SK-N-SH treated with all-trans-retinoic acid at 6 μM for 48 hours (cell line): ENCODE results near the gene CWC27.

ENCODE experiments used
- BACH2 ChIP-seq: fragments of 250-450 bp; sonication (Bioruptor Pico); IDR thresholded peaks from 2 replicates; pipeline ENCODE4 v1.9.0; 2021; ENCODE audit warnings: mild to moderate bottlenecking, borderline replicate concordance
- CSDC2 ChIP-seq: fragments of 250-450 bp; sonication (Bioruptor Pico); IDR thresholded peaks from 2 replicates; pipeline ENCODE4 v1.5.0; 2020; ENCODE audit warnings: mild to moderate bottlenecking, moderate library complexity
- CSRNP3 ChIP-seq: fragments of 250-450 bp; sonication (Bioruptor Pico); IDR thresholded peaks from 2 replicates; pipeline ENCODE4 v1.5.1; 2021; ENCODE audit warnings: mild to moderate bottlenecking, moderate library complexity
- ISL1 ChIP-seq: fragments of 250-450 bp; sonication (Bioruptor Pico); IDR thresholded peaks from 2 replicates; pipeline ENCODE4 v2.1.2; 2022; ENCODE audit warnings: mild to moderate bottlenecking, moderate library complexity
- PATZ1 ChIP-seq: fragments of 250-450 bp; sonication (Bioruptor Pico); IDR thresholded peaks from 2 replicates; pipeline ENCODE4 v1.8.0; 2020; ENCODE audit warnings: mild to moderate bottlenecking, moderate library complexity, borderline replicate concordance
- POU6F1 ChIP-seq: fragments of 250-450 bp; sonication (Bioruptor Pico); IDR thresholded peaks from 2 replicates; pipeline ENCODE4 v1.8.0; 2021; ENCODE audit warnings: low read depth, mild to moderate bottlenecking, moderate library complexity, borderline replicate concordance
- ZFP3 ChIP-seq: fragments of 250-450 bp; sonication (Bioruptor Pico); IDR thresholded peaks from 2 replicates; pipeline ENCODE4 v1.5.0; 2020; ENCODE audit warnings: mild to moderate bottlenecking, moderate library complexity
- ZFP30 ChIP-seq: fragments of 450-650 bp; formaldehyde crosslinking; IDR thresholded peaks from 2 replicates; pipeline ENCODE4 v1.5.0; 2022; ENCODE audit warnings: mild to moderate bottlenecking, moderate library complexity

GRCh38 chr5:64929833-64930232 is 161.1 kb downstream of the CWC27 start:
- TF ChIP-seq PATZ1 (CRISPR knock-in tag), result no peak
- no peak for TF ChIP-seq ZFP30 (CRISPR knock-in tag)
- TF ChIP-seq CSDC2 (CRISPR knock-in tag), result no peak
- no peak for TF ChIP-seq ZFP3 (CRISPR knock-in tag)
- no peak for TF ChIP-seq BACH2 (CRISPR knock-in tag)
- TF ChIP-seq CSRNP3 (CRISPR knock-in tag), result no peak
- TF ChIP-seq ISL1, result no peak
- TF ChIP-seq POU6F1, result no peak
